H9 (cell line): Measurements from ENCODE around the gene PDE1A. TPM values are rescaled to one million over a fixed set of nuclear protein-coding genes. Genes with fewer than 3 reads are reported as not detected.

Source experiments
- DNase-seq: peaks from one replicate; pipeline ENCODE4 v3.0.0-alpha.2; 2017
- H2AFZ ChIP-seq: one replicate; pipeline ENCODE4 v1.6.1; 2013; ENCODE audit warnings: mild to moderate bottlenecking, low read length, control low read depth, moderate library complexity
- H2AK5ac ChIP-seq: 2 replicates; pipeline ENCODE4 v1.6.1; 2013; ENCODE audit warnings: low read length, control low read depth, mixed read lengths; ENCODE audit not compliant: insufficient read length
- H2BK120ac ChIP-seq: one replicate; pipeline ENCODE4 v1.6.1; 2013; ENCODE audit warnings: low read depth, mild to moderate bottlenecking, low read length, control low read depth, inconsistent platforms; ENCODE audit not compliant: poor library complexity, severe bottlenecking
- H2BK12ac ChIP-seq: 2 replicates; pipeline ENCODE4 v1.6.1; 2013; ENCODE audit warnings: low read length, control low read depth, mixed read lengths, low read depth; ENCODE audit not compliant: insufficient read length
- H2BK15ac ChIP-seq: 2 replicates; pipeline ENCODE4 v1.6.1; 2013; ENCODE audit warnings: low read depth, low read length, control low read depth
- H2BK20ac ChIP-seq: one replicate; pipeline ENCODE4 v1.6.1; 2013; ENCODE audit warnings: low read depth, mild to moderate bottlenecking, low read length, control low read depth, inconsistent platforms; ENCODE audit not compliant: poor library complexity, severe bottlenecking
- H2BK5ac ChIP-seq: 2 replicates; pipeline ENCODE4 v1.6.1; 2013; ENCODE audit warnings: low read length, control low read depth, mixed read lengths; ENCODE audit not compliant: insufficient read length
- H3K14ac ChIP-seq: 2 replicates; pipeline ENCODE4 v1.6.1; 2013; ENCODE audit warnings: low read length, control low read depth; ENCODE audit not compliant: insufficient read depth
- H3K18ac ChIP-seq: 2 replicates; pipeline ENCODE4 v1.6.1; 2013; ENCODE audit warnings: low read depth, mild to moderate bottlenecking, mixed read lengths, low read length, control low read depth; ENCODE audit not compliant: insufficient read length
- H3K23ac ChIP-seq: 2 replicates; pipeline ENCODE4 v1.6.1; 2013; ENCODE audit warnings: low read length, control low read depth, mixed read lengths, low read depth; ENCODE audit not compliant: insufficient read length
- H3K23me2 ChIP-seq: 2 replicates; pipeline ENCODE4 v1.6.1; 2013; ENCODE audit warnings: low read depth, mild to moderate bottlenecking, mixed read lengths, low read length, control low read depth; ENCODE audit not compliant: insufficient read length, poor library complexity, severe bottlenecking
- H3K27ac ChIP-seq: 2 replicates; pipeline ENCODE4 v1.5.1; 2013; ENCODE audit warnings: low read length, control low read depth, mixed read lengths, low read depth; ENCODE audit not compliant: insufficient read length
- H3K27me3 ChIP-seq: 2 replicates; pipeline ENCODE4 v1.6.1; 2013; ENCODE audit warnings: low read length, control low read depth, inconsistent platforms; ENCODE audit not compliant: insufficient read depth
- H3K4ac ChIP-seq: 2 replicates; pipeline ENCODE4 v1.6.1; 2013; ENCODE audit warnings: low read depth, mild to moderate bottlenecking, control low read depth, inconsistent platforms, low read length, moderate library complexity
- H3K4me1 ChIP-seq: 2 replicates; pipeline ENCODE4 v1.6.1; 2013; ENCODE audit warnings: low read length, control low read depth, inconsistent platforms; ENCODE audit not compliant: insufficient read depth
- H3K4me2 ChIP-seq: 2 replicates; pipeline ENCODE4 v1.6.1; 2013; ENCODE audit warnings: low read length, control low read depth, mixed read lengths; ENCODE audit not compliant: insufficient read length, insufficient read depth
- H3K56ac ChIP-seq: 2 replicates; pipeline ENCODE4 v1.6.1; 2013; ENCODE audit warnings: low read depth, mild to moderate bottlenecking, mixed read lengths, low read length, control low read depth; ENCODE audit not compliant: insufficient read length
- H3K79me1 ChIP-seq: 2 replicates; pipeline ENCODE4 v1.6.1; 2013; ENCODE audit warnings: low read depth, mild to moderate bottlenecking, moderate library complexity, low read length, control low read depth, inconsistent platforms; ENCODE audit not compliant: insufficient read depth, poor library complexity, severe bottlenecking
- H3K79me2 ChIP-seq: 2 replicates; pipeline ENCODE4 v1.6.1; 2013; ENCODE audit warnings: low read length, control low read depth, inconsistent platforms; ENCODE audit not compliant: insufficient read depth
- H3K9ac ChIP-seq: 2 replicates; pipeline ENCODE4 v1.6.1; 2013; ENCODE audit warnings: low read length, control low read depth, mixed read lengths; ENCODE audit not compliant: insufficient read length; ENCODE audit errors: extremely low read depth
- H3K9me3 ChIP-seq: one replicate; pipeline ENCODE4 v1.6.1; 2013; ENCODE audit warnings: low read depth, low read length, inconsistent platforms; ENCODE audit not compliant: control insufficient read depth
- H3T11ph ChIP-seq: one replicate; pipeline ENCODE4 v1.6.1; 2013; ENCODE audit warnings: mild to moderate bottlenecking, low read length, control low read depth, inconsistent platforms
- H4K20me1 ChIP-seq: one replicate; pipeline ENCODE4 v1.6.1; 2013; ENCODE audit not compliant: control insufficient read depth, insufficient read length, insufficient read depth
- H4K5ac ChIP-seq: 2 replicates; pipeline ENCODE4 v1.6.1; 2013; ENCODE audit warnings: low read depth, mild to moderate bottlenecking, mixed read lengths, low read length, control low read depth; ENCODE audit not compliant: insufficient read length
- H4K8ac ChIP-seq: replicated peaks from 2 replicates; pipeline ENCODE4 v1.6.1; 2013; ENCODE audit warnings: low read length, control low read depth, mixed read lengths, low read depth; ENCODE audit not compliant: insufficient read length
- H4K91ac ChIP-seq: 2 replicates; pipeline ENCODE4 v1.6.1; 2013; ENCODE audit warnings: low read depth, mild to moderate bottlenecking, moderate library complexity, mixed read lengths, low read length, control low read depth; ENCODE audit not compliant: insufficient read length
- H3K27ac Mint-ChIP-seq, 3 experiments: 2 replicates in 2 of 3; 3 replicates in 1 of 3; pipeline ENCODE4 v1.8.0; 2020 to 2021; ENCODE audit warnings: mixed read lengths in 3 of 3, mild to moderate bottlenecking in 1 of 3, moderate library complexity in 1 of 3
- H3K27me3 Mint-ChIP-seq: 2 replicates; pipeline ENCODE4 v1.8.0; 2021; ENCODE audit warnings: low read depth, mild to moderate bottlenecking, moderate library complexity, mixed read lengths
- H3K36me3 Mint-ChIP-seq, 3 experiments: 2 replicates in 2 of 3; 3 replicates in 1 of 3; pipeline ENCODE4 v1.8.0; 2020 to 2021; ENCODE audit warnings: low read depth in 3 of 3, mixed read lengths in 3 of 3; ENCODE audit not compliant: insufficient read depth in 1 of 3
- H3K4me1 Mint-ChIP-seq, 2 experiments: 2 replicates each; pipeline ENCODE4 v1.8.0; 2020; ENCODE audit warnings: mixed read lengths in 2 of 2
- H3K4me3 Mint-ChIP-seq, 2 experiments: 2 replicates in 1 of 2; 3 replicates in 1 of 2; pipeline ENCODE4 v1.8.0; 2020 to 2021; ENCODE audit warnings: mild to moderate bottlenecking in 2 of 2, mixed read lengths in 2 of 2, moderate library complexity in 1 of 2
- H3K9me3 Mint-ChIP-seq, 2 experiments: 2 replicates in 1 of 2; 3 replicates in 1 of 2; pipeline ENCODE4 v1.8.0; 2020; ENCODE audit warnings: mild to moderate bottlenecking in 2 of 2, mixed read lengths in 2 of 2, moderate library complexity in 1 of 2
- CTCF ChIP-seq: fragments of 200-600 bp; sonication (generic); conservative IDR thresholded peaks from 3 replicates; pipeline ENCODE4 v1.8.0; 2021; ENCODE audit warnings: antibody characterized with exemption, mild to moderate bottlenecking
- total RNA-seq: library from RNA; stranded (reverse); gene quantifications from 2 replicates; pipeline ENCODE4 v1.2.1, GENCODE V29; 2021

Gene PDE1A
- total RNA-seq, 1 experiment from 2014 or later = 0.11 TPM

GRCh38 chr2:182179176-182179575, 247.7 kb downstream of the PDE1A start:
- Histone ChIP-seq H2BK12ac (no peak overlapping the region), H2AK5ac (no peak overlapping the region), H2BK20ac (no peak overlapping the region), H3K23me2 (no peaks in the 10 kb centered on the region), H3K14ac (no peak overlapping the region), H3K18ac (no peak overlapping the region), H2BK5ac (no peak overlapping the region), H3K27ac (no peak overlapping the region), H3K4me2 (no peak overlapping the region), H2AFZ (no peak overlapping the region), H3K9ac (no peak overlapping the region), H3K9me3 (no peaks in the 10 kb centered on the region), H3T11ph (no peak overlapping the region), H3K79me2 (no peaks in the 10 kb centered on the region), H3K56ac (no peak overlapping the region), H4K8ac (no peak overlapping the region), H2BK15ac (no peak overlapping the region), H3K4me1 (no peaks in the 10 kb centered on the region), H3K4ac (no peak overlapping the region), H2BK120ac (no peak overlapping the region), H4K91ac (no peak overlapping the region), H4K5ac (no peak overlapping the region), H3K23ac (no peak overlapping the region), H3K79me1 (no peaks in the 10 kb centered on the region), H3K27me3 (no peaks in the 10 kb centered on the region), H4K20me1 (no peaks in the 10 kb centered on the region)
- DNase-seq = no peak
- Mint-ChIP-seq H3K27me3 (no peaks in the 10 kb centered on the region; the same call in 1 of the 2 replicates), H3K36me3 (peaks cover 0 to 5% (median 0%) of the 10 kb centered on the region in 3 experiments; a peak in 1 of 7 replicates), H3K27ac (no peak overlapping the region), H3K4me1 (no peaks in the 10 kb centered on the region), H3K9me3 (peaks cover 6 to 9% of the 10 kb centered on the region in 2 experiments; a peak in 4 of 5 replicates), H3K4me3 (no peak overlapping the region)
- TF ChIP-seq CTCF = no peak
